SH-SY5Y (cell line): Measurements from ENCODE around the gene PTPRD.

ENCODE experiments used
- GATA2 ChIP-seq: IDR thresholded peaks from 2 replicates; pipeline ENCODE4 v1.6.1; 2011; ENCODE audit warnings: mild to moderate bottlenecking, low read depth, low read length
- GATA3 ChIP-seq: IDR thresholded peaks from 2 replicates; pipeline ENCODE4 v1.6.1; 2011; ENCODE audit warnings: low read depth, mild to moderate bottlenecking, low read length, moderate library complexity

GRCh38 chr9:8857926-8858595, 1754.7 kb downstream of the PTPRD start:
- TF ChIP-seq GATA3 = no peak
- TF ChIP-seq GATA2 = no peak
